Neuronal stem cell (in vitro differentiated cells): ENCODE measurements around the gene POP5.

Experiments used
- DNase-seq: peaks from one replicate; pipeline ENCODE4 v3.0.0-alpha.2; 2013; ENCODE audit warnings: low spot score
- H2AFZ ChIP-seq: one replicate; pipeline ENCODE4 v1.6.1; 2013; ENCODE audit warnings: mild to moderate bottlenecking, low read length, inconsistent platforms
- H2AK5ac ChIP-seq: 2 replicates; pipeline ENCODE4 v1.6.1; 2013; ENCODE audit warnings: low read depth, mild to moderate bottlenecking, inconsistent platforms, low read length, moderate library complexity, mixed read lengths
- H2BK120ac ChIP-seq: 2 replicates; pipeline ENCODE4 v1.6.1; 2013; ENCODE audit warnings: low read depth, mild to moderate bottlenecking, inconsistent platforms, low read length, moderate library complexity, mixed read lengths
- H2BK12ac ChIP-seq: one replicate; pipeline ENCODE4 v1.6.1; 2013; ENCODE audit warnings: low read length, inconsistent platforms
- H2BK15ac ChIP-seq: 2 replicates; pipeline ENCODE4 v1.6.1; 2013; ENCODE audit warnings: mild to moderate bottlenecking, low read length, inconsistent platforms, mixed read lengths
- H2BK5ac ChIP-seq: one replicate; pipeline ENCODE4 v1.6.1; 2013; ENCODE audit warnings: inconsistent platforms, mild to moderate bottlenecking, low read length, moderate library complexity
- H3K14ac ChIP-seq: one replicate; pipeline ENCODE4 v1.6.1; 2013; ENCODE audit warnings: low read length, inconsistent platforms
- H3K18ac ChIP-seq: 2 replicates; pipeline ENCODE4 v1.6.1; 2013; ENCODE audit warnings: low read length, inconsistent platforms
- H3K23ac ChIP-seq: 2 replicates; pipeline ENCODE4 v1.6.1; 2013; ENCODE audit warnings: low read depth, mild to moderate bottlenecking, mixed read lengths, low read length, inconsistent platforms; ENCODE audit not compliant: poor library complexity
- H3K27ac ChIP-seq: replicated peaks from 3 replicates; pipeline ENCODE4 v1.5.1; 2013; ENCODE audit warnings: low read length, inconsistent platforms
- H3K27me3 ChIP-seq, 3 experiments: 2 replicates each; pipeline ENCODE4 v1.6.1; 2013; ENCODE audit warnings: low read length in 3 of 3, mild to moderate bottlenecking in 2 of 3, inconsistent platforms in 1 of 3, low read depth in 1 of 3, mixed read lengths in 1 of 3, moderate library complexity in 1 of 3; ENCODE audit not compliant: control insufficient read depth in 3 of 3, insufficient read depth in 3 of 3
- H3K36me3 ChIP-seq, 2 donors: replicated peaks in 1 of 2; 2 replicates each; pipeline ENCODE4 v1.6.1; 2013; ENCODE audit warnings: low read length in 2 of 2; ENCODE audit not compliant: control insufficient read depth in 2 of 2, insufficient read depth in 2 of 2
- H3K4ac ChIP-seq: 2 replicates; pipeline ENCODE4 v1.6.1; 2013; ENCODE audit warnings: inconsistent platforms, mild to moderate bottlenecking, low read length, moderate library complexity
- H3K4me1 ChIP-seq, 2 donors: 1 replicate in 1 of 2; 2 replicates in 1 of 2; pipeline ENCODE4 v1.6.1; 2013; ENCODE audit warnings: low read length in 2 of 2, low read depth in 1 of 2; ENCODE audit not compliant: control insufficient read depth in 2 of 2, insufficient read depth in 1 of 2
- H3K4me2 ChIP-seq: one replicate; pipeline ENCODE4 v1.6.1; 2013; ENCODE audit warnings: mild to moderate bottlenecking, low read length, inconsistent platforms; ENCODE audit not compliant: insufficient read depth, poor library complexity, severe bottlenecking
- H3K4me3 ChIP-seq, 2 donors: 2 replicates each; pipeline ENCODE4 v1.5.1; 2013; ENCODE audit warnings: low read length in 2 of 2, mild to moderate bottlenecking in 2 of 2, inconsistent platforms in 1 of 2, moderate library complexity in 1 of 2
- H3K79me1 ChIP-seq: one replicate; pipeline ENCODE4 v1.6.1; 2013; ENCODE audit warnings: low read depth, mild to moderate bottlenecking, inconsistent platforms, low read length, moderate library complexity
- H3K9ac ChIP-seq: one replicate; pipeline ENCODE4 v1.6.1; 2013; ENCODE audit warnings: mild to moderate bottlenecking, low read depth, low read length, inconsistent platforms; ENCODE audit not compliant: poor library complexity
- H3K9me3 ChIP-seq, 2 donors: replicated peaks in 1 of 2; 2 replicates each; pipeline versions ENCODE3 to v1.6.1; 2013; ENCODE audit warnings: low read length in 2 of 2, mild to moderate bottlenecking in 2 of 2, inconsistent platforms in 1 of 2, low read depth in 1 of 2, mixed read lengths in 1 of 2, moderate library complexity in 1 of 2; ENCODE audit not compliant: control insufficient read depth in 2 of 2, insufficient read depth in 1 of 2
- H4K8ac ChIP-seq: one replicate; pipeline ENCODE4 v1.6.1; 2013; ENCODE audit warnings: low read depth, mild to moderate bottlenecking, inconsistent platforms, low read length, moderate library complexity
- H4K91ac ChIP-seq: one replicate; pipeline ENCODE4 v1.6.1; 2013; ENCODE audit warnings: low read length, low read depth, mild to moderate bottlenecking, inconsistent platforms; ENCODE audit not compliant: poor library complexity
- WGBS, 2 donors: extraction: QIAGEN DNeasy Blood & Tissue Kit; methylation state at CpG; one replicate each; pipeline ENCODE4 v1.1.7; 2013; ENCODE audit warnings: missing lambda C conversion rate in 2 of 2, mixed read lengths in 1 of 2; ENCODE audit not compliant: insufficient read length in 2 of 2, insufficient replicate concordance in 1 of 2; ENCODE audit errors: extremely low coverage in 2 of 2; 5-methylcytosine and 5-hydroxymethylcytosine counted together

Gene POP5

DNA sequence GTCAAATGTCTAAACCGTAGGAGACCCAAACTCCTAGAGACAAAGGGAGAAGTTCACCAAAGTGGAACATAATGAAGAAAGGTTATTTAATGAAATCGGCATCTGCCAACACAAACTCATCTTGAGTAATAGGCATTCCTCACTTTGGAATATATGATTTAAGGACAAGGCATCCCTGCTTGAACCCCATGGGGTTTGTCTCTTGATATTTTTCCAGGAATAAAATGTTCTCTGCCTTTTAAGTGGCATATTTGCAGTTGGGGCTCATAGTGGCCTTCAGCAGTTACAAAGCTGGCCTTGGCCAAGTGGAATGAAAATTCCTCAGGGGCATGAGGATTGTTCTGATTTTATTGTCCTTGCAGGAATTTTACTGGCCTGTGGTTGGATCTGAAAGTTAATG, 7.1 kb downstream of the POP5 start:
- Histone ChIP-seq H3K4ac (no peak overlapping the region), H3K36me3 (peaks cover 44 to 95% of the 10 kb centered on the region in 2 donors), H3K9ac (no peak overlapping the region), H3K4me1 (no peaks in the 10 kb centered on the region), H2BK120ac (no peak overlapping the region), H3K18ac (no peak overlapping the region), H3K27me3 (no peaks in the 10 kb centered on the region), H3K14ac (no peak overlapping the region), H3K4me3 (no peak overlapping the region), H3K27ac (no peak overlapping the region), H4K8ac (no peak overlapping the region), H4K91ac (no peak overlapping the region), H2BK15ac (no peak overlapping the region), H2BK5ac (no peak overlapping the region), H2BK12ac (no peak overlapping the region), H3K23ac (no peak overlapping the region), H3K4me2 (no peak overlapping the region), H2AFZ (no peak overlapping the region), H3K9me3 (no peaks in the 10 kb centered on the region), H3K79me1 (no peaks in the 10 kb centered on the region), H2AK5ac (no peak overlapping the region)
- no peak for DNase-seq
- WGBS, 2 donors = no CpG with 5 or more reads among the region's 2 CpGs

DNA sequence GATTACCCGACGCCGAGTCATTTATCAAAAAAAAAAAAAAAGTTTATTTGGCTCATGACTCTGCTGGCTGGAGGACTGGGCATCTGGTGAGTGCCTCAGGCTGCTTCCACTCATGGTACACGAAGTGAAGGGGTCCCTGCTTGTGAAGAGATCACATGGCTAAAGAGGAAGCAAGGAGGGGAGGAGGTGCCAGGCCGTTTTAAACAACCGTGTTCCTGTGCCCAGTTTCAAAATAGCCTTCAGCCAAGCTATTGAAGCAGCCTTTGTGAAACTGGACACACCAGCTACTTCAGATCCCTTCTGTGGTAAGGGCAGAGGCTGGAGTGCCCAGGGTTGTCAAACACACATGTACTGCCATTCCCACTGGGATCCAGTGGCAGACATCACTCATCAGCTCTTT, 7.6 kb downstream of the POP5 start:
- no peak overlapping the region for H3K9ac ChIP-seq
- H3K36me3 ChIP-seq = peaks cover 44 to 95% of the 10 kb centered on the region in 2 donors
- H4K8ac ChIP-seq = no peak overlapping the region
- no peak overlapping the region for H3K4ac ChIP-seq
- H3K27me3 ChIP-seq = no peaks in the 10 kb centered on the region
- H2AFZ ChIP-seq = no peak overlapping the region
- no peak overlapping the region for H2BK12ac ChIP-seq
- H3K9me3 ChIP-seq = no peaks in the 10 kb centered on the region
- H2BK120ac ChIP-seq = no peak overlapping the region
- H4K91ac ChIP-seq = no peak overlapping the region
- H3K14ac ChIP-seq = no peak overlapping the region
- no peak overlapping the region for H3K4me3 ChIP-seq
- H3K18ac ChIP-seq = no peak overlapping the region
- no peaks in the 10 kb centered on the region for H3K4me1 ChIP-seq
- no peak overlapping the region for H3K27ac ChIP-seq
- H3K4me2 ChIP-seq = no peak overlapping the region
- no peak overlapping the region for H2AK5ac ChIP-seq
- H3K23ac ChIP-seq = no peak overlapping the region
- no peak for DNase-seq
- H2BK15ac ChIP-seq = no peak overlapping the region
- H3K79me1 ChIP-seq = no peaks in the 10 kb centered on the region
- WGBS, 2 donors = no CpG with 5 or more reads among the region's 6 CpGs
- no peak overlapping the region for H2BK5ac ChIP-seq

DNA sequence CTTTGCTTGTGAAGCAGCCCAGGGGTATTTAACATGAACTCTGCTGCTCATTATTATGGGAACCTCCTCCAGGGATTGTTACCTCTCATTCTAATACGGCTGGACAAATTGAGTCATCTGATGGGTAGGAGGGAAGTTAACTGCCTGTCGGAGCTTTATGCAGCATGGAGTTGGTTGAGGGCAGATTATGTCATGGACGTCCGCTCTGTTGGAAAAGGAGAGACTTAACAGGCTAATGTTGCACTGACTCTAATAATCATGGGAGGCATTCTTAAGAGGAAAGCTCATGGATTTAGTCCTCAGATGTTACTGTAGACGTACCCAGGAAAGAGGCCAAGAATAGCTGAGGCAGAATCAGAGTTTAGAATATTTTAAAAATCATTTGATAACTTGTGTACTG, 9.9 kb downstream of the POP5 start:
- H2BK120ac ChIP-seq = no peak overlapping the region
- H3K9ac ChIP-seq = no peak overlapping the region
- no peak overlapping the region for H3K4me2 ChIP-seq
- peaks cover 40 to 96% of the 10 kb centered on the region in 2 donors for H3K36me3 ChIP-seq
- no CpG with 5 or more reads among the region's 5 CpGs for WGBS, 2 donors
- H3K27ac ChIP-seq = no peak overlapping the region
- no peak overlapping the region for H3K14ac ChIP-seq
- no peak overlapping the region for H3K23ac ChIP-seq
- H4K91ac ChIP-seq = no peak overlapping the region
- no peaks in the 10 kb centered on the region for H3K79me1 ChIP-seq
- no peaks in the 10 kb centered on the region for H3K27me3 ChIP-seq
- no peak overlapping the region for H3K18ac ChIP-seq
- H2AK5ac ChIP-seq = no peak overlapping the region
- no peak overlapping the region for H4K8ac ChIP-seq
- H3K9me3 ChIP-seq = no peaks in the 10 kb centered on the region
- no peak overlapping the region for H2BK5ac ChIP-seq
- no peak overlapping the region for H2BK12ac ChIP-seq
- no peak overlapping the region for H2BK15ac ChIP-seq
- H3K4me3 ChIP-seq = no peak overlapping the region
- no peak for DNase-seq
- no peak overlapping the region for H2AFZ ChIP-seq
- no peaks in the 10 kb centered on the region for H3K4me1 ChIP-seq
- no peak overlapping the region for H3K4ac ChIP-seq

DNA sequence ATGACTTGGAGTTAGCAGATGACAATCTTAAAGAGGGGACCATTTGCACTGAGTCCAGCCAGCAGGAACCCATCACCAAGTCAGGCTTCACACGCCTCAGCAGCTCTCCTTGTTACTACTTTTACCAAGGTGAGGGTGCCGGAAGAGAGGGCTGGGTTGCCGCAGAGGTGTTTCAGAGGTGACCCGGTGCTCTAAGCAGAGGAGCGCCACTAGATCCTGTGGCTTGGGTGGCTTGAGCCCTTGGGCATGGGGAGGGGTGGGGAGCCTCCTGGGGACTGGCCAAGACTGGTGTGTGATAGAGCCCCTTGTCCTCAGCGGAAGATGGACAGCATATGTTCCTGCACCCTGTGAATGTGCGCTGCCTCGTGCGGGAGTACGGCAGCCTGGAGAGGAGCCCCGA, 17.7 kb downstream of the POP5 start:
- Histone ChIP-seq H3K4ac (no peak overlapping the region), H2BK5ac (no peak overlapping the region), H2BK120ac (no peak overlapping the region), H3K36me3 (peaks cover 39 to 98% of the 10 kb centered on the region in 2 donors), H4K91ac (no peak overlapping the region), H3K27me3 (no peaks in the 10 kb centered on the region), H3K79me1 (no peaks in the 10 kb centered on the region), H3K4me1 (no peaks in the 10 kb centered on the region), H3K18ac (no peak overlapping the region), H2AFZ (no peak overlapping the region), H2BK12ac (no peak overlapping the region), H3K9ac (no peak overlapping the region), H2AK5ac (no peak overlapping the region), H3K14ac (no peak overlapping the region), H3K4me2 (no peak overlapping the region), H3K4me3 (no peak overlapping the region), H4K8ac (no peak overlapping the region), H3K27ac (no peak overlapping the region), H2BK15ac (no peak overlapping the region), H3K9me3 (no peaks in the 10 kb centered on the region), H3K23ac (no peak overlapping the region)
- no peak for DNase-seq
- no CpG with 5 or more reads among the region's 11 CpGs for WGBS, 2 donors
